ENCODE results near the gene CAP2. TPM values are rescaled to one million over a fixed set of nuclear protein-coding genes. Genes with fewer than 3 reads are reported as not detected.
A peak's percentile ranks its signal among the peaks of the same experiment; 100 is the strongest.
"Not testable (repeated sequence)": the region's sequence is repeated elsewhere in the genome, so short reads cannot be mapped to it uniquely, and the experiment has no call there.

CAP2 gene
- total RNA-seq, 1 donor from 2014 or later = 21.8 TPM

DNA sequence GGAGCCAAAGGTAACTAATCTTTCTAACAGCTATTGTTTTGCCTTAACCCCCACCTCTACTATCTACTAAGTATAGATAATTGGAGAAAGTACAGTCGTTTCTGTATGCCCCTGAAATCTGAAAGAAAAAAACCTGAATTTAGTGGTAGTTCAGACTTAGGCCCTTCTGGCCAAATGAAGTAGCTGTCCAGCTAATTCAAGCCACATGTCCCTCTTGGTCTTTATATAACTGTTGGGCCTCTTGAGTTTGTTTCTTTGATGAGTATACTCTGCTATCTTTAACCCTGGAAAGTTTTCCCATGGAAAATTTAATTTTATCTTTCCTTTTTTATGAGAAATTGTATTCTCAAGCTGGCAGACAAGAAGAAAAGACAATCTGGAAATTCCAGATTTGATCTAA, 133.7 kb downstream of the CAP2 start:
- peaks cover 2% of the 10 kb centered on the region for H3K9me3 Mint-ChIP-seq
- H3K36me3 Mint-ChIP-seq (ENCODE audit: low read depth) = peaks cover 17% of the 10 kb centered on the region
- no peaks in the 10 kb centered on the region for H3K4me1 Mint-ChIP-seq
- no peaks in the 10 kb centered on the region for H3K27me3 Mint-ChIP-seq (ENCODE audit: low read depth)
- TF ChIP-seq, protein P1, sequence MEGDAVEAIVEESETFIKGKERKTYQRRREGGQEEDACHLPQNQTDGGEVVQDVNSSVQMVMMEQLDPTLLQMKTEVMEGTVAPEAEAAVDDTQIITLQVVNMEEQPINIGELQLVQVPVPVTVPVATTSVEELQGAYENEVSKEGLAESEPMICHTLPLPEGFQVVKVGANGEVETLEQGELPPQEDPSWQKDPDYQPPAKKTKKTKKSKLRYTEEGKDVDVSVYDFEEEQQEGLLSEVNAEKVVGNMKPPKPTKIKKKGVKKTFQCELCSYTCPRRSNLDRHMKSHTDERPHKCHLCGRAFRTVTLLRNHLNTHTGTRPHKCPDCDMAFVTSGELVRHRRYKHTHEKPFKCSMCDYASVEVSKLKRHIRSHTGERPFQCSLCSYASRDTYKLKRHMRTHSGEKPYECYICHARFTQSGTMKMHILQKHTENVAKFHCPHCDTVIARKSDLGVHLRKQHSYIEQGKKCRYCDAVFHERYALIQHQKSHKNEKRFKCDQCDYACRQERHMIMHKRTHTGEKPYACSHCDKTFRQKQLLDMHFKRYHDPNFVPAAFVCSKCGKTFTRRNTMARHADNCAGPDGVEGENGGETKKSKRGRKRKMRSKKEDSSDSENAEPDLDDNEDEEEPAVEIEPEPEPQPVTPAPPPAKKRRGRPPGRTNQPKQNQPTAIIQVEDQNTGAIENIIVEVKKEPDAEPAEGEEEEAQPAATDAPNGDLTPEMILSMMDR (conservative IDR thresholded peaks at IDR 0.05) = no peak
- no peak overlapping the region for H3K4me3 Mint-ChIP-seq
- H3K27ac Mint-ChIP-seq (ENCODE audit: unreplicated experiment) = no peak overlapping the region
- DNase-seq (ENCODE audit: low read depth, low spot score) = no peak

DNA sequence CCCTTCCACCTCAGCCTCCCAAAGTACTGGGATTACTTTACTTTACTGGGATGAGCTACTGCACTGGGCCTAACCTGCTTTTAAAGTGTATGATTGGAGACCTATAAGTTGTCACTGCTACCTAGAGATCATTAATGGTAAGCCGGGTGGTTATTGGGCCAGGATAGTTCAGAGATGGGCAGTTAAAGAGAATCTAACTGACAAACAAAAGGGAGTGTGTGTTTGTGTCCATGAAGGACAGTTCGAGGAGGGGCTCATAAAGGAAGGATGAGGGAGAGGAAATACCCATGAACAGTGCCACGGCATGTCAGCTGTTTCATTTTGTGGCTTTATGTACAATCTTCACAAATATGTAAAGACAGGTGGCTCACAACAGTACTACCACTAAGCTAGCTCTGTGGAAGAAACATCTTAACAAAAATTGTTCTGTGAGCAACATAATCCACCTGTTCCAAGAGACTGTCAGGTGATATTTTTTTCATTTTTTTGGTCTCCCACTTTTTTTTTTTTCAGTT, 137.0 kb downstream of the CAP2 start:
- peaks cover 6% of the 10 kb centered on the region for H3K9me3 Mint-ChIP-seq
- no peak for DNase-seq (ENCODE audit: low read depth, low spot score)
- no peaks in the 10 kb centered on the region for H3K4me1 Mint-ChIP-seq
- no peak overlapping the region for H3K27ac Mint-ChIP-seq (ENCODE audit: unreplicated experiment)
- H3K36me3 Mint-ChIP-seq (ENCODE audit: low read depth) = peaks cover 17% of the 10 kb centered on the region
- no peak overlapping the region for H3K4me3 Mint-ChIP-seq
- TF ChIP-seq, protein P1 (conservative IDR thresholded peaks at IDR 0.05) = no peak
- no peaks in the 10 kb centered on the region for H3K27me3 Mint-ChIP-seq (ENCODE audit: low read depth)

DNA sequence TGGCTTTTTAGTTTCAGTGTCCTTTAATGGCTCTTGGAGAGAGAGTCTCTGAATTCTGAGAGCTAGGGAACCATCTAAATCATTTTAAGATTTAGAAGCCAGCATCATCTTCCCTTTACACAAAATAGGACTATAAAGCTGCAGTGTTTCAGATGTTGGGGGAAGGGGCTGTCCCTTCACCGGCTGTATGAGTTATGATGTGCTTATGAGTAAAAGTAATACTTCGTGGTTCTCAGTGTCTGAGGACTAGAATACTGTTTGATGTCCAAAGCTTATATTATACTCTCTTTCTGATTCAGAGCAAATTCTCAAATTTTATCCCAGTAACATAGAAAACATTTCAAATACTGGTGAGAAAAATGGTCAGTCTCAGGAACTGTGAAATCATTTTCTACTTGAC, 143.2 kb downstream of the CAP2 start:
- Mint-ChIP-seq H3K4me3 (no peak overlapping the region), H3K27me3 (ENCODE audit: low read depth) (no peaks in the 10 kb centered on the region), H3K9me3 (peaks cover 4% of the 10 kb centered on the region), H3K36me3 (ENCODE audit: low read depth) (peaks cover 18% of the 10 kb centered on the region), H3K4me1 (no peaks in the 10 kb centered on the region), H3K27ac (ENCODE audit: unreplicated experiment) (no peak overlapping the region)
- TF ChIP-seq, protein P1 (conservative IDR thresholded peaks at IDR 0.05) = no peak
- DNase-seq (ENCODE audit: low read depth, low spot score) = no peak

DNA sequence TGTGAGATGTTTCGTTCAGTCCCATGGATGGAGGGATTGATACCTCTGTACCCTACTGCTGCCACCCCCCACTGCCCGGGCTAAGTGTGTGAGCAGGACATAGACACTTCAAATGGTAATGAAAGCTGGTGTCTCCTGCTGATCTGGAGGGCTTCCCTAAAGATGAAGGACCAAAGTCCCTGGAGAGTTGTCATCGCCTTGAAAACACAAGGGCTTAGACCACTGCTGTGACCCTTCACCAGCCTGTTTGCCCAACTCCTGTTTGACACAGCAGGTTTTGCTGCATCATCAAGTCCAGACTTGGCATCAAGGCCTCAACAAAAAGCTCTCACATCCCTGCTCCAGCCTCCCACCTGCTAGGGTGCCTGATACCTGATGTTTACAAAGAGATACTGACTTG, 148.8 kb downstream of the CAP2 start:
- peaks cover 28% of the 10 kb centered on the region for H3K36me3 Mint-ChIP-seq (ENCODE audit: low read depth)
- H3K27ac Mint-ChIP-seq (ENCODE audit: unreplicated experiment) = peak overlapping the region; percentile 83
- no peak overlapping the region for H3K4me3 Mint-ChIP-seq
- no peaks in the 10 kb centered on the region for H3K27me3 Mint-ChIP-seq (ENCODE audit: low read depth)
- TF ChIP-seq, protein P1 (conservative IDR thresholded peaks at IDR 0.05) = no peak
- H3K4me1 Mint-ChIP-seq = no peaks in the 10 kb centered on the region
- H3K9me3 Mint-ChIP-seq = no peaks in the 10 kb centered on the region
- no peak for DNase-seq (ENCODE audit: low read depth, low spot score)

DNA sequence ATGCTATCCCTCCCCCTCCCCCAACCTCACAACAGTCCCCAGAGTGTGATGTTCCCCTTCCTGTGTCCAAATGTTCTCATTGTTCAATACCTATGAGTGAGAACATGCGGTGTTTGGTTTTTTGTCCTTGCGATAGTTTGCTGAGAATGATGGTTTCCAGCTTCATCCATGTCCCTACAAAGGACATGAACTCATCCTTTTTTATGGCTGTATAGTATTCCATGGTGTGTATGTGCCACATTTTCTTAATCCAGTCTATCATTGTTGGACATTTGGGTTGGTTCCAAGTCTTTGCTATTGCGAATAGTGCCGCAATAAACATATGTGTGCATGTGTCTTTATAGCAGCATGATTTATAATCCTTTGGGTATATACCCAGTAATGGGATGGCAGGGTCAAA, 152.3 kb downstream of the CAP2 start:
- H3K4me1 Mint-ChIP-seq; H3K9me3 Mint-ChIP-seq; H3K27ac Mint-ChIP-seq (ENCODE audit: unreplicated experiment); DNase-seq (ENCODE audit: low read depth, low spot score); H3K27me3 Mint-ChIP-seq (ENCODE audit: low read depth); H3K4me3 Mint-ChIP-seq: not testable (repeated sequence)
- H3K36me3 Mint-ChIP-seq (ENCODE audit: low read depth) = peaks cover 22% of the 10 kb centered on the region

DNA sequence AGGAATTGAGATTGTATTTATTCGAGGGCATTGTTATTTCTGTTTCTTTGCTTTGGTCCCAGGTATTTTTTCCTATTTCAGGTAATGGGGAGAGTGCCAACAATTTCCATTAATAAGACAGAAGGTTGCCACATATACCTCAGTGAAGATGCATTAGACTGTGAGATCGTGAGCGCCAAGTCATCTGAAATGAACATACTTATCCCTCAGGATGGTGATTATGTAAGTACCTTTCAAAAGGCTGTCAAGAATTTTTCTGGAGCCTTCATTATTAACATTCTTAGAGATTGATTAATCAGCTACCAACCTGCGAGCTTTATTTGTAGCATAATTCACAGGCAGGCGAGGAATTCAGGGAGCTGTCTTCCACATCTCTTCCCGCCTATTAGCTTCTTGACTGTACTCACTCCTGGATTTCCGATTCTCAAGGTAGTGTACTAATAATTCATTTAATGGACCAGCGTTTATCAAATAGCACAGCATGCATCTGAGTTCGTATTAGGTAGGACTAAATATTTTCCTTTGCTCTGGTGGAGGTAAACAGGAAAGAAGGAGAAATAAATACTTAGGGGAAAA, 158.1 kb downstream of the CAP2 start:
- no peaks in the 10 kb centered on the region for H3K27me3 Mint-ChIP-seq (ENCODE audit: low read depth)
- H3K36me3 Mint-ChIP-seq (ENCODE audit: low read depth) = peaks cover 27% of the 10 kb centered on the region
- H3K4me3 Mint-ChIP-seq = no peak overlapping the region
- no peak for DNase-seq (ENCODE audit: low read depth, low spot score)
- TF ChIP-seq, protein P1 (conservative IDR thresholded peaks at IDR 0.05) = no peak
- no peak overlapping the region for H3K27ac Mint-ChIP-seq (ENCODE audit: unreplicated experiment)
- H3K9me3 Mint-ChIP-seq = no peaks in the 10 kb centered on the region
- no peaks in the 10 kb centered on the region for H3K4me1 Mint-ChIP-seq

Data from neural crest cell (in vitro differentiated cells).